CMK (cell line): ENCODE data around the gene PTMS.

Experiments used
- DNase-seq: peaks from one replicate; pipeline ENCODE4 v3.0.0-alpha.2; 2010; ENCODE audit warnings: low read depth

PTMS gene

DNA sequence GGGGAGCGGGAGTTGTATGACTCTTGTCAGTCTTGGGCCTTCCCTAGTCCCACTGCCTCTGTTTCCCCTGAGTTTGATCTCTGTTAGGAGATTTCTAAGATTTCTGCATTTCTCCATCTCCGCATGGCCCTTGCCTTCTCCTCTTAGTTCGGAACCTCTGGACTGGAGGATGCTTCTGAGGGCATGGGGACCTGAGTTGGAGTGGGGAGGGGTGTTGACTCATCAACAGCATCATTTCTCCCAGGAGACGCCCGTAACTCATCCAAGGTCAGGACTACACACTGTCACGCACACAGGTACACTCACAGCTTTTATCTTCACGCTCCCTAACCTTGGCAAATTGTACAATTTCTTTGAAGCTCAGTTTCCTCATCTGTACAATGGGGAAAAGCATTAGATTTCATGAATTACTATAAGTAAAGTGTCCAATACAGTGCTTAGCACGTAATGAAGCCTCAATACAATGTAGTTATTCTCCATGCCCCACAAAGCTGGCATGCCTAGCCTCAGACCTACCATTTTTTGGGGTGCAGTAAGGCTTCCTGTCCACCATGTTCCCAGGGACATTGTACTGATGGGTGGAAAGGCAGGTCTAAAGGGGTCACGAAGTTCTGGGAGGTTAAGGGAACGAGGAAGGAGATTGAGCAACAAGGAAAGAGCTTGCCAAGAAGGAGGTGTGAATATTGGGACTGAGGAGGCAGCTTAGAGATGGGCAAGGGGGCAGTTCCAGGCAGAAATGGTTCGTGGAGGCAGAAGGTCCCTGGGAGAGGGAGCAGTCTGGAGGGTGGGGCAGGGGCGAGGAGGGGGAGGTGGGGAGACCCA, 5.6 kb downstream of the PTMS start:
- no peak for DNase-seq

GRCh38 chr12:6772331-6772695, 6.2 kb downstream of the PTMS start, which contains the start of gene LAG3:
Gene LAG3, plus strand, starts transcription at chr12:6772520. Its CDS starts 333 bp downstream, at chr12:6772853.
- DNase-seq: no peak

DNA sequence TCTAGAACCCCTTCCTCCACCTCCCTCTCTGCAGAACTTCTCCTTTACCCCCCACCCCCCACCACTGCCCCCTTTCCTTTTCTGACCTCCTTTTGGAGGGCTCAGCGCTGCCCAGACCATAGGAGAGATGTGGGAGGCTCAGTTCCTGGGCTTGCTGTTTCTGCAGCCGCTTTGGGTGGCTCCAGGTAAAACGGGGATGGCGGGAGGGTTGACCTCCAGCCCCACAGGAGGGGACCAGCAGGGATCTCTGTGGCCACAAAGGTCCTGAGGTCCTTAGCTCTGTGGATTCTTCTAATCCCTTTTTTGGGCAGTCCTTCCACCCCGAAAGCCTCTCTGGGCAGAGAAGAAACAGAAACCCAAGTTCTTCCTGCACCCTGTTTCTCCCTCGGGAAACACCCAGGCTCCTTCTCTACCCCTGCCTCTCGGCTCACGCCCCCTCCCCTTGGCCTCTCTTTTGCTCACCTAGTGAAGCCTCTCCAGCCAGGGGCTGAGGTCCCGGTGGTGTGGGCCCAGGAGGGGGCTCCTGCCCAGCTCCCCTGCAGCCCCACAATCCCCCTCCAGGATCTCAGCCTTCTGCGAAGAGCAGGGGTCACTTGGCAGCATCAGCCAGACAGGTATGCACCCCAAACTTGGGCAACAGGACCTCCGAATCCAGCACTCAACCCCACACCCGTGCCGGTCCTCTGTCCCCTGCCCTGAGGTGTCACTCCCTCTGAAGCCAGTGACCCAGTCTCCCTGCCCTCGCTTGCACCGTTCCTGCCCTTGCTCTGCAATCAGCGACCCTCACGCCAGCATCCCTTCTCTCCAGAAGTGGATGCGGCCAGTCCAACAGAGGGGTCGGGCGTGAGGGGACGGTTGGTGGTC, 6.8 kb downstream of the PTMS start:
- DNase-seq: no peak

DNA sequence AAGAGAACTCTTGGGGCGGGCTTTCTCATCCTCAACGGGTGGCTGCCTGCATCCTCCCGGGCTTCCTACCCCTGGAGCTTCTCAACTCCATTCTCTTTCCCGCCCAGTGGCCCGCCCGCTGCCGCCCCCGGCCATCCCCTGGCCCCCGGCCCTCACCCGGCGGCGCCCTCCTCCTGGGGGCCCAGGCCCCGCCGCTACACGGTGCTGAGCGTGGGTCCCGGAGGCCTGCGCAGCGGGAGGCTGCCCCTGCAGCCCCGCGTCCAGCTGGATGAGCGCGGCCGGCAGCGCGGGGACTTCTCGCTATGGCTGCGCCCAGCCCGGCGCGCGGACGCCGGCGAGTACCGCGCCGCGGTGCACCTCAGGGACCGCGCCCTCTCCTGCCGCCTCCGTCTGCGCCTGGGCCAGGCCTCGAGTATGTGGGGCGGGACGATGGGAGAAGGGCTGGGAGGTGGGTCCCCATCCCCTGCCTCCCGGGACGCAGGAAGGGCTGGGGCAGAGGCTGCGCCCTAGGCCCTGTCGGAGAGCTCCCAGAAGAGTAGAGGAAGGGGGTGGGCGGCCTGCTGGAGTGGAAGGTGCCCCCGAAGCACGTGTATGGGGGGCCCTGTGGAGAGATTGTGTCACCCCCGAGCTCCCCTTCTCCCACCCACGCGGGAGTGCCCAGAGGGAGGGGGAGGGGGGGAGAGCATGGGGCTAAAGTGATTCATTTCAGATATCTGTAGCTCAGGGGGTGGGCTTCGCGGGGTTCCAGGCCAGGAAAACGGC, 7.6 kb downstream of the PTMS start:
- no peak for DNase-seq

DNA sequence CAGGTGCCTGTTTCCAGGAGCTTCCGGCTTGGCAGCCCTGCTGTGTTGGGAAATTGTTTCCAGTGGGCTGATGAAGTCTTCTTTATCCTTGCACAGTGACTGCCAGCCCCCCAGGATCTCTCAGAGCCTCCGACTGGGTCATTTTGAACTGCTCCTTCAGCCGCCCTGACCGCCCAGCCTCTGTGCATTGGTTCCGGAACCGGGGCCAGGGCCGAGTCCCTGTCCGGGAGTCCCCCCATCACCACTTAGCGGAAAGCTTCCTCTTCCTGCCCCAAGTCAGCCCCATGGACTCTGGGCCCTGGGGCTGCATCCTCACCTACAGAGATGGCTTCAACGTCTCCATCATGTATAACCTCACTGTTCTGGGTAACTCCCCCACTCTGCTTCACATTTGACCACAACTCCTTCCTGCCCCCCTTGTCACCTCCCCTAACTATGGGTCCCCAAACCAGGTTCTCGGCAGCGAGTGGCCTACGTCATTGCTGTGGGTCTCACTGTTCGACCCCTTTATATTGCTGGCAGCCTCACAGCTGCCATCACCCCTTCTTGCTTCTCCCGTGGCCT, 8.4 kb downstream of the PTMS start:
- no peak for DNase-seq

DNA sequence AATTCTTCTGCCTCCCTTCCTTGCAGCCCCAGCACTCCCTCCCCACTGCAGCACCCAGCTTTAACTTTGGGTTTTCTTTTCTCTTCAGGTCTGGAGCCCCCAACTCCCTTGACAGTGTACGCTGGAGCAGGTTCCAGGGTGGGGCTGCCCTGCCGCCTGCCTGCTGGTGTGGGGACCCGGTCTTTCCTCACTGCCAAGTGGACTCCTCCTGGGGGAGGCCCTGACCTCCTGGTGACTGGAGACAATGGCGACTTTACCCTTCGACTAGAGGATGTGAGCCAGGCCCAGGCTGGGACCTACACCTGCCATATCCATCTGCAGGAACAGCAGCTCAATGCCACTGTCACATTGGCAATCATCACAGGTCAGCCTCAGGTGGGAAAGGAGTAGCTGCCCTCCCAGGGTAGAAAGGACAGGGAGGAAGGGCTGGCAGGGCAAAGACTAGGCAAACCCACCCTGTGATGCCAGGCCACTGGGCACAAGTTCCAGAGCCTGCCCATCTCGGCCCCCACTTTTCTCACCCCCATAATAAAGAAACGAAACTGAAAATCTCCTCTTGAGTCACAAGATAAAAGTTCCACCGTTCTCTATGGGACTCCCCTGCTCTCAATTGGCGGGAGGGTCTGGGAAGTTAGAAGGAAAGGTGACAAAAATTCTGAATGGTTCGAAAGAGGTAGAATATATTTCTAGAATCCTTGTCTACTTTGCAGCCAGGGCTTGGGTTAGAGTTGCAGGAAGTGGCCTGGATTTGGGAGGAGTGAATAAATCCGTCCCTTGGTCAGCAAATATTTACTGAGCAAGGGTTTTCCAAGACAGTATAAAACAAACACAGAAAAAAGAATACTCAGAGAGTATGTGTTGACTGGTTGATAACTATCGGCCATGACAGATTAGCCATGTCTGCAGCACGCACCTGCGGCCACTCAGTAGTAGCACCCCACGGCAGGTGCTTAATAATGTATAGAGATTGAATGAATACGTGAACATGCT, 9.3 kb downstream of the PTMS start:
- DNase-seq: no peak

- no peak for DNase-seq
These were observed 11.2 kb downstream of the PTMS start for GRCh38 chr12:6777386-6777785.

DNA sequence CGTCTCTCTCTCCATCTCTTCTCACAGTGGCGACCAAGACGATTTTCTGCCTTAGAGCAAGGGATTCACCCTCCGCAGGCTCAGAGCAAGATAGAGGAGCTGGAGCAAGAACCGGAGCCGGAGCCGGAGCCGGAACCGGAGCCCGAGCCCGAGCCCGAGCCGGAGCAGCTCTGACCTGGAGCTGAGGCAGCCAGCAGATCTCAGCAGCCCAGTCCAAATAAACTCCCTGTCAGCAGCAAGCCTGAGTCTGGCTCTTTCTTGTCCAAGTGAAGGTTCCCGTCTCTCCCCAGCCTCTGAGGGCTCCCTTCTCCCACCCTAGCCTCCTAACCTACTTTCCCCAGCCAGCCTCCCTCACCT, 12.0 kb downstream of the PTMS start:
- no peak for DNase-seq

DNA sequence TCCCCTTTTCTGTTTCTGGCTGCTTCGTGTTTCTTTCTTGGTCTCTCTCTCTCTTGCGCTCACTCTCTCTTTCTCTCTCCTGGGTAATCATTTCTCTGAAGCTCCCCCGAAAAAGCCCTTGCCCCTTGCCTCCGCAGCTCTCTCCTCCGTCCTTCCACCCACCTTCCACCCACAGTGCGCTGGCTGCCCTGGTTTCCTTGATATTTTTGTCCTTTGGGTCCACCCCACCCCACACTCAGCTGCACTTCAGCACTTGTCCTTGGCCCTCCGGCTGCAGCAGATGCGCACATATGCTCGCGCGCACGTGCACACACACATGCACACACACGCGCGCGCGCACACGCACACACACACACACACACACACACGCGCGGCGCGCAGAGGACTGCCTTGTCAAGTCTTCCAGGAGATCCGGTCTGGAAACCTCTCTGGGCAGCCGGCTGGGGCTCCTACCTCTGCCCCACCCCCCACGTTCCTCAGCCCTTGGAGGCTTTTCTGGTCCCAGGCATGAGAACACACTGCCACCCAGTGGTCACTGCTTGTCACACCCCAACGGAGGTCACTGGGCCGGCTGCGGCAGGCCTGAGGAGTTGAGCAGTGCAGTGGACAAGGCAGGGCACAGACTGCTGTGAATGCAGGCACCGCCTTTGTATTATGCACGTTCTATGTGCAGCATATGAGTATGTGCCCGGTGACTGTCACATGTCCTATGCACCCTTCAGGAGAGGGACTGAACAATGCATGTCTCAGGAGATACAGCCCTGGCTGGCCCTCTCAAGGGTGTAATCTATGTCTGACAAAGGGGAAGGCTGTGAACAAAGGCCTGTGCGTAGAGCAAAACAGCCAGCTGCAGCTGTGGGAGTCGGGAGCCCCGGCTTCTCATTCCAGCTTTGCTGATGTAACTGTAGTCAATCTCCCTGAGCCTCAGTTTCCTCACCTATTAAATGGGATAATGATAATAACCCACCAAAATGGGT, 12.7 kb downstream of the PTMS start:
- DNase-seq: peak; percentile 97

GRCh38 chr12:6779708-6780432, 13.7 kb downstream of the PTMS start:
- DNase-seq: no peak

DNA sequence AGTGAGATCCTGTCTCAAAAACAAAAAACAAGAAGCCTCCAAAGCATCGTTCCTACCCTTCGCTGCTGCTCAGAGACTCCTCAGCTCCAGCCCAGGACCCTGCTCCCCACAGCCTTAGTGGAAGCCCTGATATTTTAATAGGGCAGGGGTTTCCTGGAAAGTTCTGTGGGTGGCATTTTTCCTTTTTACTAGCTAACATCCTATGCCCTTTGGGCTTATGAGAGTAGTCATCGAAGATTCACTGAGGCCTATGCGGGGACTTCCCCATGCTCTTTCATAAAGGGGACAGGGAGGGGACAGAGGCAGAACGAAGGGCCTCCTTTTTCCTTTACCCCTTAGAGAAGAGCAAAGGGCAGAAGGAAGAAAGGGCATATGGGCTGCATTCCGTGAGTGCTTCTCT, 14.4 kb downstream of the PTMS start:
- no peak for DNase-seq

DNA sequence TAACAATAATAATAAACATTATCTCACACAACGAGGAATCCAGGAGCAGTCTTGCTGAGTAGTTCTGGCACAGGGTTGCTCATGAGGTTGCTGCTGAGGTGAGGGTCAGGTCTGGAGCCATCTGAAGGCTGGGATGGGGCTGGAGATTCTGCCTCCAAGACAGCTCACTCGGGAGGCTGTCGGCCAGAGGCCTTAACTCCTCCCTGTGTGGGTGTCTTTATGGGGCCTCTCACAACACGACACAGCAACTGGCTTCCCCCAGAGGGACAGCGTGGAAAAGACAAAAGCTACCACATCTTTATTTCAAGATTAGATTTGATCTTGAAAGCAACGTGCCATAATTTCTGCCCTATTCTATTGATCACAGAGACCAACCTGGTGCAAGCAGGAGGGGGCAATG, 16.0 kb downstream of the PTMS start:
- no peak for DNase-seq

GRCh38 chr12:6782850-6783566, 16.8 kb downstream of the PTMS start:
- DNase-seq: no peak

DNA sequence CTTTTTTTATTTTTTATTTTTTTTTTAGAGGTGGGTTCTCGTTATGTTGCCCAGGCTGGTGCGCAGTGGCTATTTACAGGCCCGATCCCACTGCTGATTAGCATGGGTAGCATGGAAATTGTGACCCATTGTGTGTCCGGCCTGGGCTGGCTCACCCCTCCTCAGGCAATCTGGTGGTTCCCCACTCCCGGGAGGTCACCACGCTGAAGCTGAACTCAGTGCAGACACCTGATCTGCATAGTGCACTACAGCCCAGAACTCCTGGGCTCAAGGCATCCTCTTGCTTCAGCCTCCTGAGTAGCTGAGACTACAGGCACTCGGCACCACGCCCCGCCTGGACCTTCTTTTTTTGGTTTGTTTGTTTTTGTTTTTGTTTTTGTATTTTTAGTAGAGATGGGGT, 17.7 kb downstream of the PTMS start:
- no peak for DNase-seq

DNA sequence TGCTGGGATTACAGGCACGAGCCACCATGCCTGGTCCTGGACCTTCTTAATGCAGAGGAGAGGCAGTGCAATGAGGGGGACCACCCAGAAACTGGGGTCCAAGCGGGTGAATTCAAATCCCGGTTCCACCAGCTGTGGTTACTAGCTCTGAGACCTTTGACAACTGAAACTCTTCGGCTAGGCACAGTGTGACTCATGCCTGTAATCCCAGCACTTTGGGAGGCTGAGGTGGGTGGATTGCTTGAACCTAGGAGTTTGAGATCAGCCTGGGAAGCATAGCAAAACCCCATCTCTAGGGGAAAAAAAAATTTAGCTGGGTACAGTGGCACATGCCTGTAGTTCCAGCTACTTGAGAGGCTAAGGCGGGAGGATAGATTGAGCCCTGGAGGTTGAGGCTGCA, 18.1 kb downstream of the PTMS start:
- DNase-seq: no peak

DNA sequence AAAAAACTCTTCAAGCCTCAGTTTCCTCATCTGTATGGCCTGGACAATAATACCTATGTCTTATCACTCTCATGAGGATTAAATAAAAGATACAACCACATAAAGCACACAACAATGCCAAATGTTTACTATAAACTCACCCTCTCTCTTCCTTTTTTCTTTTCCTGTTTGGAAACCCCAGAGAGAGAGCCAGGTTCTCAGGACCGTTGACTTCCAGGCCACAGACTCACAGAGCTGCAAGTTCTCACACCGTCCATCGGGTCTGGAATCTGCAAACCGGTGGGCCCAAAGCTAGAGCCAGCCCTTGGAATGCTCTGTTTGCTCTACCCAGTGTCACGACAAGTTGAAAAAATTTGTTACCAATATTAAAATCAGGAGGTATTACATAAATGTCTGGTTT, 18.6 kb downstream of the PTMS start:
- DNase-seq: no peak

- DNase-seq: no peak
These were observed 20.4 kb downstream of the PTMS start for GRCh38 chr12:6786416-6787094.

- no peak for DNase-seq
These were observed 21.1 kb downstream of the PTMS start for GRCh38 chr12:6787309-6787708.
